ENCODE data around the gene UGT1A10.
"Not testable (repeated sequence)": the region's sequence is repeated elsewhere in the genome, so short reads cannot be mapped to it uniquely, and the experiment has no call there.

Gene UGT1A10

DNA sequence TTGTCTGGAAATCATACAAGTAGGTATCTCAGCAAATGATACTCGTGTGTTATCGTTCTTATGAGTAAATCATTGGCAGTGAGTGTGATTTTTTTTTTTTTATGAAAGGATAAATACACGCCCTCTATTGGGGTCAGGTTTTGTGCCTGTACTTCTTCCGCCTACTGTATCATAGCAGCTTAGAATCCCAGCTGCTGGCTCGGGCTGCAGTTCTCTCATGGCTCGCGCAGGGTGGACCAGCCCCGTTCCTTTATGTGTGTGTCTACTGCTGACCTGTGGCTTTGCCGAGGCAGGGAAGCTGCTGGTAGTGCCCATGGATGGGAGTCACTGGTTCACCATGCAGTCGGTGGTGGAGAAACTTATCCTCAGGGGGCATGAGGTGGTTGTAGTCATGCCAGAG, at the start of gene UGT1A10:
Gene UGT1A10 (plus strand): TSS at position 143 of the 400 bp plus-strand sequence. CDS start 75 bp downstream, at position 218.
- DNase-seq (ENCODE audit: low read depth in 2 of 3, low spot score in 1 of 3): not testable (repeated sequence)

DNA sequence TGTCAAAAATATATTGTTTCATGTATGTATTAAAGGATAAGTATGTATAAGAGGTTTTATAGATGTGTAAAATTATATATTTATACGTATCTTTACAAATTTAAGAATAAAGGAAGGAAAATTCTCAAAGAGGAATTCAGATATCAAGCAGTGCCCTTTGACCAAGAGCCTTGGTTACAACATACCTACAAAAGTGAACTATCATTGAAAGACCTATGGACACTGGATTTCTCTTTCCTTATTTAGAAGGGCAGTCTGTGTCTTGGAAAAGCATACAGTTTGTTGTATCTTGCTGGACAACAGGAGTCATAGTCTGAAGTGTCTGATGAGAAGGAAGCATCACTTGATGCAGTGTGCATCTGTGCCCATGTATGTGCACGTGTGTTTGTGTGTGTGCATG, 47.8 kb upstream of the UGT1A10 start:
- DNase-seq (ENCODE audit: low read depth in 2 of 3, low spot score in 1 of 3): no peak

DNA sequence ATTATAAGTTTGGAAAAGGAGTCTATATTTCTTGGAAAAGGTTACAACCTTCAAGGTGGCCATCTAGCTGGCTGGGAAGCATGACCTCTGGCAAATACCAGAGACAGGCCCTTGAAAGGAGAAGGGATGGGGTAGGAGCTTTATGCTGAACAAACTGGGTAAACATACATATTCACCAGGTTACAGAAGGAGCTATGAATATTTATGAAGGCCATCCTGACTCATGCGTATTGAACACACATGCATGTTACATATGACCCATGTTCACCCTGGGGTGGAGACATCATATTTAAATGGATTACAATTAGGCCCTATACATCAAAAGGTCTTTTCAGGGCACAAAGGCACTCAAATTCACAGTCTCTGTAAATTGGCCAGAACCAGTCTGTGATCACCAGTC, 43.5 kb upstream of the UGT1A10 start:
- not testable (repeated sequence) for DNase-seq (ENCODE audit: low read depth in 2 of 3, low spot score in 1 of 3)

DNA sequence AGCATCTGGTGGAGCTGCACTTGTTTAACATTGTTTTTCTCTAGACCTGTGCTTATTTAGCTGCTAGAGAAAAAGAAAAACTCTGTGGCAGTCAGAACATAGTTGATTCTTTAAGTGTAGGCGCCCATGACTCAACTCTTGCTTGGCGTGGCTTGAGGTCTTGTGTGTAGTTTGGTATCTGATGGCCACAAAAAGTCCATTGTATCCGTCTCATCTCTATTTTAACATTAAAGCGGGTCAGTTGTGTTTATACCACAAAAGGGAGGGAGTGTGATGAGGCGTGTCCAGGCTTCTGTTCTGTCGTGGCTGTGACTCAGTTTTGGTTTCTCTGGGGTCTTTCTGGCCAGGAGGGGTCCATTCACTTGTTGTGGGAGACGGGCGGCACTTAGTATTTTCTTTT, 43.0 kb upstream of the UGT1A10 start:
- no peak for DNase-seq (ENCODE audit: low read depth in 2 of 3, low spot score in 1 of 3)

DNA sequence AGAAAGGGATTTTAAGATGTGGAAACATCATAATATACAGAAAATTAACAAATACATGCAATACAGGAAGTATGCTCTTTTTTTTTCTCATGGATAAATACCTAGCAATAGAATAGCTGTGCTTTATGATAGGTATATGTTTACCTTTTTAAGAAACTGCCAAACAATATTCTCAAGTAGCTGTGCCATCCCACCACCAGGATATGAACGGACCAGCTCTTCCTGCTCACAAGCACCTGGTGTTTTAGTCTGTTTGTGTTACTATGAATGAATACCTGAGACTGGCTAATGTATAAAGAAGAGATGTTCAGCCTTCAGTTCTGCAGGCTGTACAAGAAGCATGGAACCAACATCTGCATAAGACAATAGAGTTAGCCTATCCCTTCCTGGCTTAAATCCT, 38.7 kb upstream of the UGT1A10 start:
- no peak for DNase-seq (ENCODE audit: low read depth in 2 of 3, low spot score in 1 of 3)

DNA sequence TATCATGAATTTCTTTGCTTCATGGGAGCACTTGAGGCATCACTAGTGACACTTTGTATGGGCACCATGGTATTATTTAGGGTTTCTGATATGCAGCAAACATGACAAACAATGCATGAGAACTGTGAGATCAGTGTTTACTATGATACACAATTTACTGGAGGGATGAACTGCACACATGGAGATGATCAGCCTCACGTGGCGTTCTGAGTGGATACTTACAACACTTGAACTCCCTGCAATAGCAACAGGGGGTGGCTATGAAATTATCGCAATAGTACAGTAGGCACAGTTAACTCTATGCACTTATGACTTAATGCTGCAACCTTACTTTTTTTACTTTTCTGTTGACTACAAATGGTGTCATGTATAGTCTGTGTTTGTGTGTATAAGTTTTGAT, 37.3 kb upstream of the UGT1A10 start:
- DNase-seq (ENCODE audit: low read depth in 2 of 3, low spot score in 1 of 3): no peak

DNA sequence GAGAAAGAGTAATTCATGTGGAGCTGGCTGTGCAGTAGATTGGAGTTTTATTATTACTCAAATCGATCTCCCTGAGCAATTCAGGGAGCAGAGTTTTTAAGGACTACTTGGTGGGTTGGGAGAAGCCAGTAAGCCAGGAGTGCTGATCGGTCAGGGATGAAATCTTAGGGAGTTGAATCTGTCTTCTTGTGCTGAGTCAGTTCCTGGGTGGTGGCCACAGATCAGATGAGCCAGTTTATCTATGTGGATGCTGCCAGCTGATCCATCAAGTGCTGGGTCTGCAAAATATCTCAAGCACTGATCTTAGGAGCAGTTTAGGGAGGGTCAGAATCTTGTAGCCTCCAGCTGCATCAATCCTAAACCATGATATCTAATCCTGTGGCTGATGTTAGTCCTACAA, 35.9 kb upstream of the UGT1A10 start:
- no peak for DNase-seq (ENCODE audit: low read depth in 2 of 3, low spot score in 1 of 3)

DNA sequence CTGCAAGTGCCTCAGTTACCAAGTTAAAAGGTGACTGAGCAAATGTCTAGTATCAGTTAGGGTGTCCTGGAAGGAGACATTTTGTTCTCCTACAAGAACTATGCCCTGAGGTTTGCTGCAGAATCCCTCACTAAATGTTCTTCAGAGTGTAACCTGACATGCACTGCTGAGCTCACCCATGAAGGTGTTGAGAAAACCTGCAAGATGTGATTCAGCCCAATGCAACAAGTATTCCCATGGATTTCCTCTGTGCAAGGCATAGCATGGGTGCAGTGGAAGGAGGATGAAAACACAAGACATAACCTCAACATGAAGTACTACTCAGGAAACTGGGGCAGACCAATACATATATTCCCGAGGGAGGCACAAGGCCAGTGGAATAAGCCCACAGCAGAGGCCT, 34.2 kb upstream of the UGT1A10 start:
- no peak for DNase-seq (ENCODE audit: low read depth in 2 of 3, low spot score in 1 of 3)

DNA sequence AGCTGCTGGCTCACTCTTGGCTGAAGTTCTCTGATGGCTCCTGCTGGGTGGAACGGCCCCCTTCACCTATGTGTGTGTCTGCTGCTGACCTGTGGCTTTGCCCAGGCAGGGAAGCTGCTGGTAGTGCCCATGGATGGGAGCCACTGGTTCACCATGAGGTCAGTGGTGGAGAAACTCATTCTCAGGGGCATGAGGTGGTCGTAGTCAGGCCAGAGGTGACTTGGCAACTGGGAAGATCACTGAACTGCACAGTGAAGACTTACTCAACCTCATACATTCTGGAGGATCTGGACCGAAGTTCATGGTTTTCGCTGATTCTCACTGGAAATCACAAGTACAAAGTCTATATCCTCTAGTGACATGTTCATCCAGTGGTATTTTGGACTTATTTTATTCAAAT, 32.7 kb upstream of the UGT1A10 start:
- no peak for DNase-seq (ENCODE audit: low read depth in 2 of 3, low spot score in 1 of 3)

DNA sequence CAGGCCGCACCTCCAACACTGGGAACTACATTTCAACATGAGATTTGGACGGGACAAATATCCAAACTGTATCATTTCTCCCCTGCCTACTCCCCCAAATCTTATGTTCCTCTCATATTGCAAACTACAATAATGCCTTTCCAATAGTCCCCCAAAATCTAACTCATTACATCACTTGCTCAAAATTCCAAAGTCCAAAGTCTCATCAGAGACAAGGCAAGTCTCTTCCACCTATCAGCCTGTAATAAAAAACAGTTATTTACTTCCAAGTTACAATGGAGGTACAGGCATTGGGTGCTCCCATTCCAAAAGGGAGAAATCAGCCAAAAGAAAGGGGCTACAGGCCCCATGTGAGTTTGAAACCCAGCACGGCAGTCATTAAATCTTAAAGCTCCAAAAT, 31.4 kb upstream of the UGT1A10 start:
- DNase-seq (ENCODE audit: low read depth in 2 of 3, low spot score in 1 of 3): no peak

DNA sequence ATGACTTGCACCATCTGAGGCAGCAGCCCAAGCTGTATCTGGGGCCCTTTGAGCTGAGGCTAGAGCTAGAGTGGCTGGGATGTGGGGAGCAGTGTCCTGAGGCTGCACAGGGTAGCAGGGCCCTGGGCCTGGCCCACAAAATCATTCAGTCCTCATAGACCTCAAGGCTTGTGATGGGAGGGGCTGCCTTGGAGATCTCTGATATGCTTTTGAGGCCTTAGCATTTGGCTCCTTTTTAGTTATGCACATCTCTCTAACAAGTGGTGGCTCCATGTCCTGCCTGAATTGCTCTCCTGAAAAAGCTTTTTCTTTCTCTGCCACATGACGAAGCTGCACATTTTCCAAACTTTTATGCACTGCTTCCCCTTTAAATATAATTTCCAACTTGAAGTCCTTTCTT, 30.6 kb upstream of the UGT1A10 start:
- no peak for DNase-seq (ENCODE audit: low read depth in 2 of 3, low spot score in 1 of 3)

DNA sequence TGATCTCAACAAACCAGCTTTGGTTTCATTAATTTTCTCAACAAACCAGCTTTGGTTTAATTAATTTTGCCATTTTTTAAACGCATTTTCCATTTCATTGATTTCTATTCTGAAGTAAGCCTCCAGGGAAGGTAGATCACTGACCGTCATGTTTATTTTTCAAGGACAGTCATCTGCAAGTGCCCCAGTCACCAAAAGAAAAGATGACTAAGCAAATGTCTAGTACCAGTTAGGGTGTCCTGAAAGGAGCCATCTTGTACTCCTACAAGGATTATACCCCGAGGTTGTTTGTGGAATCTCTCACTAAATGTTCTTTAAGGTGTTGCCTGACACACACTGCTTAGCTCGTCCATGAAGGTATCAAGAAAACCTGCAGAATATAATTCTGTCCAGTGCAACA, 25.0 kb upstream of the UGT1A10 start:
- no peak for DNase-seq (ENCODE audit: low read depth in 2 of 3, low spot score in 1 of 3)

DNA sequence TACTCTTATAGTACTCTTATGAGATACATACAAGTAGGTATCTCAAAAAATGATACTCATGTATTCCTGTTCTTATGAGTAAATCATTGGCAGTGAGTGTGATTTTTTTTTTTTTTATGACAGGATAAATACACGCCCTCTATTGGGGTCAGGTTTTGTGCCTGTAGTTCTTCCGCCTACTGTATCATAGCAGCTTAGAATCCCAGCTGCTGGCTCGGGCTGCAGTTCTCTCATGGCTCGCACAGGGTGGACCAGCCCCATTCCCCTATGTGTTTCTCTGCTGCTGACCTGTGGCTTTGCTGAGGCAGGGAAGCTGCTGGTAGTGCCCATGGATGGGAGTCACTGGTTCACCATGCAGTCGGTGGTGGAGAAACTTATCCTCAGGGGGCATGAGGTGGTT, 18.8 kb upstream of the UGT1A10 start, which contains the start of gene UGT1A8:
Gene UGT1A8 (plus strand): TSS at position 158 of the 400 bp plus-strand sequence. CDS start 75 bp downstream, at position 233.
- not testable (repeated sequence) for DNase-seq (ENCODE audit: low read depth in 2 of 3, low spot score in 1 of 3)

DNA sequence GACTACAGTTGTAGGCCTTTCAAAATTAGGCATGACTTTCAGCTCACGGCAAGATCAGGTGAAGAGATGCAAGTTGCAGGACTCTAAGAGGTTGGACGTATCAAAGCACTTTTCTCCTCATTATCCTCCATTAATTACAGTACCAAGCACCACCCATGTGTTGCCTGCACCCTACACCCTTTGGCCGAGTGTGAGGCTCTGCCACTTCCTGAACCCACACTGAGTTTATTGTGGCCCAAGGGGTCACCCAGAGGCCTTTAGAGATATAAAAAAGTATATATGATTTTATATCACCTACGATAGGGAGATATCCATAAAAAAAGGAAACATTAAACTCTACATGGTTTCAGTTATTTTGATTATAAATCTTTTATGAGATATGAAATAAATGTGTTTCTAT, 16.0 kb upstream of the UGT1A10 start:
- no peak for DNase-seq (ENCODE audit: low read depth in 2 of 3, low spot score in 1 of 3)

DNA sequence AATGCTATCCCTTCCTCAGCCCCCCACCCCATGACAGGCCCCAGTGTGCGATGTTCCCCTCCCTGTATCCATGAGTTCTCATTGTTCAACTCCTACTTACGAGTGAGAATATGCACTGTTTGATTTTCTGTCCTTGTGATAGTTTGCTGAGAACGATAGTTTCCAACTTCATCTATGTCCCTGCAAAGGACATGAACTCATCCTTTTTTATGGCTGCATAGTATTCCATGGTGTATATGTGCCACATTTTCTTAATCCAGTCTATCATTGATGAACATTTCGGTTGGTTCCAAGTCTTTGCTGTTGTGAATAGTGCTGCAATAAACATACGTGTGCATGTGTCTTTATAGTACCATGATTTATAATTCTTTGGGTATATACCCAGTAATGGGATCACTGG, 14.4 kb upstream of the UGT1A10 start:
- DNase-seq (ENCODE audit: low read depth in 2 of 3, low spot score in 1 of 3): not testable (repeated sequence)

DNA sequence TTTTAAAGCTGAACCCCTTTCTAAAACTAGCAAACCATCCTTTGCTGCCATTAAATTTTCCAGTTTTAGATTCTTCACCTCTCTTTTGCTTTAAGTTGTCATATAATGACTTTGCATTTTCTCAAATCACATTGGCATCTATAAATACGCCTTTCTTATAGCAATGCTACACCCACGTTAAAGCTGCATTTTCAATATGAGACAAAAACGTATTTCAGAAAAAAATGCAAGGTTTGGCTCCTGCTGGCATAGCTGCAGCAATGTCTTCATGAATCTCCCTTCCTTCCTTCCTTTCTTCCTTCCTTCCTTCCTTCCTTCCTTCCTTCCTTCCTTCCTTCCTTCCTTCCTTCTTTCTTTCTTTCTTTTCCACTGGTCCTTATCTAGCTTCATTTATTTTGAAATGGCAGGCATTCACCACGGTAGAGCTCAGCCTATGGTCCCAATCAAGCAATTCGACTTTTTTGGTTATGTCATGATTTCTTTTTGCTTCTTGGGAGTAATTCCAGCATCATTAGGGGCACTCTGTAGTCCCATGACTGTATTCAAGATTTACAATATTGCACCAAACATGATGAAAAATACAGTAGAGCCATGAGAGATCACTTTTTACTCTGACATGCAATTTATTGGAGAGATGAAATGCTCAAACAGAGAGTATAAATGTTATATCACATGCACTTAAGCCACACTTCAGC, 8.8 kb upstream of the UGT1A10 start:
- no peak for DNase-seq (ENCODE audit: low read depth in 2 of 3, low spot score in 1 of 3)

DNA sequence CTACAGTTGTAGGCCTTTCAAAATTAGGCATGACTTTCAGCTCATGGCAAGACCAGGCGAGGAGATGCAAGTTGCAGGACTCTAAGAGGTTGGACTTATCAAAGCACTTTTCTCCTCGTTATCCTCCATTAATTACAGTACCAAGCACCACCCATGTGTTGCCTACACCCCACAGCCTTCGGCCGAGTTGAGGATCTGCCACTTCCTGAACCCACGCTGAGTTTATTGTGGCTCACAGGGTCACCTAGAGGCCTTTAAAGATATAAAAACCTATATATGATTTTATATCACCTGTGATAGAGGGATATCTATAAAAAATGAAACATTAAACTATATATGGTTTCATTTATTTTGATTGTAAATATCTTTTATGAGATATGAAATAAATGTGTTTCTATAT, 2.6 kb downstream of the UGT1A10 start:
- DNase-seq (ENCODE audit: low read depth in 2 of 3, low spot score in 1 of 3): no peak

DNA sequence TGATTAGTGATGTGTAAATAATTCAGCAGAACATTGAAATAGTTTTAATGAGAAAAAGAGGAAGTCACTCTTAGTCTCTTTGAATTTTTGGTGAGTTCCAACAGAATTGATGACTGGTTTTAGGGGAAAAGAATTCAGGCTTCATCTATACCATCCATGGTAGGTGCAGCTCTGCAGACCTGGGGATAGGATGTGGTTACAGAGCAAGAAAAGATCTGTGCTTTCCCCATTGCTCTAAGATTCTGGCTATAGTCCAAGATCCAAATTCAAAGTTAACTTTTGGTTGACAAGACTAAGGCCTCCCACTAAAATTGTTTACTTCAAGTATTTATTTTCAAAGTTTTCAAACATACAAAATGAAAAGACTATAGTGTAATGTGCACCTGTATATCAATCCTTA, 3.6 kb downstream of the UGT1A10 start:
- DNase-seq (ENCODE audit: low read depth in 2 of 3, low spot score in 1 of 3): no peak

DNA sequence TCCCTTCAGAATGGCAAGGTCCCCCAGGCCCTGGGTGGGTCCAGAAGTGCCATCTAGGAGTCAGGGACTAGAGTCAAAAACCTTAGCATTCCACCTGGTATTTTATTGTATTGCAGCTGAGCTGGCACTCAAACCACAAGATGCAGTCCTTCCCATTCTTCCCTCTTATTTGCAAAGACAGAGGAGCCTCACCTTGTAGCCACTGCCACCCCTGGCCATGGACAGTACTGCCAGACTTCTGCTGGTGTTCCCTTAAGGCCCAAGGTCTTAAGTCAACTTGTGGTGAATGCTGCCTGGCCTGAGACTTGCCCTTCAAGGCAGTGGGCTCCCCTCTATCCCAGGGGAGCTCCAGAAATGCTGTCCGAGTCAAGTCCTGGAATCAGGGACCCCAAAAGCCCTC, 6.9 kb downstream of the UGT1A10 start:
- DNase-seq (ENCODE audit: low read depth in 2 of 3, low spot score in 1 of 3): no peak

DNA sequence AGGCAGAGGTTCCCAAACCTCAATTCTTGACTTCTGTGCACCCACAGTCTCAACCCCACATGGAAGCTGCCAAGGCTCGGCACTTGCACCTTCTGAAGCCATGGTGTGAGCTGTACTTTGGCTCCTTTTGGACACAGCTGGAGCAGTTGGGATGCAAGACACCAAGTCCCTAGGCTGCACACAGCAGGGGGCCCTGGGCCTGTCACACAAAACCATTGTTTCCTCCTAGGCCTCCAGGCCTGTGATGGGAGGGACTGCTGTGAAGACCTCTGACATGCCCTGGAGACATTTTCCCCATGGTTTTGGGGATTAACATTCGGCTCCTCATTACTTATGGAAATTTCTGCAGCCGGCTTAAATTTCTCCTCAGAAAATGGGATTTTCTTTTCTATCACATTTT, 9.8 kb downstream of the UGT1A10 start:
- not testable (repeated sequence) for DNase-seq (ENCODE audit: low read depth in 2 of 3, low spot score in 1 of 3)

DNA sequence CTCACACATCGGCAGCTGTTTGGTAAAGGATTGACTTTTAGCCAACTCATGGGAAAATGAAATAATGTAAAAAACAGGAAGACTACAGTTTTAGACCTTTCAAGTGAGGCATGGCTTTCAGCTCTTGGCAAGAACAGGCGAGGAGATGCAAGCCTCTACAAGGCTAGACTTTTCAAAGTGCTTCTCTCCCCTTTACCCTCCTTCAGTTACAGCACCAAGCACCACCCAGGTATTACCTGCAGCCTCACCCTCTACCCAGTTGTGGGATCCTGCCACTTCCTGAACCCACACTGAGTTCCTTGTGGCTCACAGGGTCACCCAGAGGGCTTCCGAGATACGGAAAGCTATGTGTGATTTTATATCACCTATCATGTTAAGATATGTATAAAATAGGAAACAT, 14.7 kb downstream of the UGT1A10 start:
- no peak for DNase-seq (ENCODE audit: low read depth in 2 of 3, low spot score in 1 of 3)

DNA sequence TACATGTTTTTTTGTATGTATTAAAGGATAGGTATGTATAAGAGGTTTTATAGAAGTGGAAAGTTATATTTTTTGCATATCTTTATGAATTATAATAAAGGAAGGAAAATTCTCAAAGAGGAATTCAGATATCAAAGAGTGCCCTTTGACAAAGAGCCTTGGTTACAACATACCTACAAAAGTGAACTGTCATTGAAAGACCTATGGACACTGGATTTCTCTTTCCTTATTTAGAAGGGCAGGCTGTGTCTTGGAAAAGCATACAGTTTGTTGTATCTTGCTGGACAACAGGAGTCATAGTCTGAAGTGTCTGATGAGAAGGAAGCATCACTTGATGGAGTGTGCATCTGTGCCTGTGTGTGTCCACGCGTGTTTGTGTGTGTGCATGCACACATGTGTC, 15.2 kb downstream of the UGT1A10 start:
- DNase-seq (ENCODE audit: low read depth in 2 of 3, low spot score in 1 of 3): no peak

DNA sequence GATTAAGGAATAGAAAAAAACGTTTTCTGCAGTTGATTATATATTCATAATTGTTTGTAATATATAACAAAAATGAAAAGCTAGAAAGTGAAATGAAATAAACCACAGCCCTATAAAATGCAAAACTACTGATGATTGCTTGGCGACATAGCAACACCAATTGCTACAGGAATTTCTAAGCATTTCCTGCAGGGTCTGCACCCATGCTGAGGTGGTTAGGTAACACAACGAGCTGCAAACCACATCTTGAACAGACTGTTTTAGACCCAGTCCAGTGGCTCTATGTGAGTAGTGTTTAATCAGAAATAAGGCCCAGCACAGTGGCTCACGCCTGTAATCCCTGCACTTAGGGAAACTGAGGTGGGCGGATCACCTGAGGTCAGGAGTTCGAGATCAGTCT, 18.3 kb downstream of the UGT1A10 start:
- no peak for DNase-seq (ENCODE audit: low read depth in 2 of 3, low spot score in 1 of 3)
